ENCODE results near the gene SLC6A2.

SLC6A2 gene

DNA sequence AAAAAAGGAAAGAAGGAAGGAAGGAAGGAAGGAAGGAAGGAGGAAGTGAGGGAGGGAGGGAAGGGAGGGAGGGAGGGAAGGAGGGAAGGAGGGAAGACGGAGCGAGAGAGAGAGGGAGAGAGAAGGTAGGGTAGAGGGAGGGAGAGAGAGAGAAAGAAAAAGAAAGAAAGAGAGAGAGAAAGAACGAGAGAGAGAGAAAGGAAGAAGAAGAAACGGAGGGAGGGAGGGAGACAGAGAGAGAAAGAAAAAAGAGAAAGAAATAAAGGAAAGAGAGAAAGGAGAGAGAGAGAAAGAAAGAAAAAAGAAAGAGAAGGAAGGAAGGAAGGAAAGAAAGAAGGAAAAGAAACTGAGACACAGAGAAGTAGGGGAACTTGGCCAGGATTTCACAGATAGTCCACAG is 8.4 kb upstream of the SLC6A2 start:
- DNase-seq (ENCODE audit: low read depth in 3 of 3) = no peak

DNA sequence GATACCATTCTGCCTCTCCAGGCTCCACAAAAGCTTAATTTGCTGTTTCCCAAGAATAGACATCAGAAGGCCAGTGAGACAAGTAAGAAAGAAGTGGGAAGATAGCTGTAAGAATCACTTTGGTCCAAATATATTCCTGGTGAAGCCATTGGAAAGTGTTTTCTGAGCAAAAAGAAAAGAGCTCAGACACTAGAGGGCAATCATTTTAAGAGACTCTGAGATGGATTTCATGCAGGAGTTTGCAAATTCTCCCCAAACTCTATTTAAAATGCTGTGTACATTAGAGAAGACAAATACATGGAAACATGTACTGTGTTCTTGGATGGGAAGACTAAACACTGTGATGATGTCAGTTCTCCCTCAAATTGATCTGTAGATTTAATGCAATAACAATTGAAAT is 8.0 kb upstream of the SLC6A2 start:
- no peak for DNase-seq (ENCODE audit: low read depth in 3 of 3)

DNA sequence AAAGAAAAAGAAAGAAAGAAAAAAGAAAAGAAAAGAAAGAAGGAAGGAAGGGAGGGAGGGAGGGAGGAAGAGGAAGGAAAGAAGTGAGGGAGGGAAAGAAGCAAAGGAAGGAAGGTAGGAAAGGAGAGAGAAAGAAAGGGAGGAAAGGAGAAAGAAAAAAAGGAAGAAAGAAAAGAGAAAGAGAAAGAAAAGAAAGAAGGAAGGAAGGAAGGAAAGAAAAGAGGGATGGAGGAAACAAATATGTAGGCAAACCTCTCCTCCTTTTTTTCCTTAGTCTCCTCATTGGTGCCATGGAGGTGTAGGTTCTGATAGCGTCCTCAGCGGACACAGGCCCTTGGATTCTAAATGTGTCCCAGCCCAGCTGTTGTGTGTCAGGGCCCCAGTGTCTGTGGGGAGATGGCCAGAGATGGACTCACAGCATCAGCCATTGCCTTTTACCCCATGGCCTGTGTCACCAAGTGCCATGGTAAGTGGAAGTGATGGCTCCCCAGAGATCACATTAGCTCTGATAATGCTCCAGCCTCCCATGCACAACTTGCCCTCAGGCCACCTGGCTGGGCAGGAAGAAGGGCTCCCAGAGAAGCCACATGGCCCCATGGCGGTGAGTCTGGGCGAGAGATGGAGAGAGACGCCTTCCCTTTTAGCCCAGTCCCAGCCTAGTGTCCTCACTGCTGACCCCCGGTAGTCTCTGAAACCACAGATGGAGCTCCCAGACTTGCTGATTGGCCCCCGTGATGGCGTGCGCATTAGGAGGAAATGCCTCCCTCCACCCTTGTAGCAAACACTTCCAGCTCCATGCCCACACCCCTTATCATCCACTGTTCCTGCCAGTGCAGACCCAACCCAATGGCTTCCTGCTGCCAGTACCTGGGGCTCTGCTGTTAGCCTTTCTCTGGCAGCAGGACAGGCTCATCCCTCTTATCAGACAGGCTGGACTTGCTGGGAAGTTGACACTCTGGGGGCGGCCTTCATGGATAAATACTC is 3.7 kb upstream of the SLC6A2 start:
- no peak for DNase-seq (ENCODE audit: low read depth in 3 of 3)

DNA sequence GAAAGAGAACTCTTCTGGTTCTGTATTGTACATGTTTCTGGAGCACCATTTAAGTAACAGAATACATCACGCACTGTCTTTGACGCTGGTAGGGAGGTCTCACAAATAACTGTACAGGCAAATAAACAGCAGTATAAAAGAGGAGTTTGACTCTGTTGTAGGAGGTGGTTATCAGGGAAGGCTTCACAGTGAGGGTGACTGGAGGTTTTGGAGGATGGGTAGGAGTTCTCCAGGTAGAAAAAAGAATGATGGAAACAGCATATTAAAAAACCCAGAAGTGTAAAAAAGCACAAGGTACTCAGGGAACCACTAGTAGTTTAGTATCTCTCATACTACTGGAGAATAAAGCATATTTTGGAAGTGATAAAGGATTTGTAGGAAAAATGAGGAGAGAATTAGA is 2.7 kb upstream of the SLC6A2 start:
- no peak for DNase-seq (ENCODE audit: low read depth in 3 of 3)

DNA sequence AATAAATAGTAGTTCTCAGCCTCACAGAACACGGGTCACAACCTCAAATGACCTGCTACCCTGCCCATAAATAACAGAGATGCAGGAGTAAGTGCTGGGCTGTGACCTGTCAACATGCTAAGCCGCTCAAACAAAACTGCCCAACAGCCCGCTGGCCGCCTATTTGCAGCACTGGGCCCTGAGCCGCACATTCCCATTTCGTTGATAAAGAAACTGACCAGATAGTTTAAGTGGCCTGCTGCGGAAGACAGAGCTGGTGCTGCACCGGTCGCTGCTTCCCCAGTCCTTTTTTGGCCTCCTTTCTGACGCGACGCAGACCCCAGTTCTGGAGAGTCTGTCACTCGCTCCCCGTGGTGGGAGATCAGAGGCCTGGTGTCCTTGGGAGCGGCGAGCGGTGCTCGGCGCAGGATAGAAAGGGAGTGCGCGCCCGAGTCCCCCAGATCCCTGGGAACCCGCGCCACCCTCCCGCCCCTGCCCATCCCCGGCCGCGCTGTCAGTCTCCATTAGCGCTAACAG is 349 bp upstream of the SLC6A2 start:
- no peak for DNase-seq (ENCODE audit: low read depth in 3 of 3)

DNA sequence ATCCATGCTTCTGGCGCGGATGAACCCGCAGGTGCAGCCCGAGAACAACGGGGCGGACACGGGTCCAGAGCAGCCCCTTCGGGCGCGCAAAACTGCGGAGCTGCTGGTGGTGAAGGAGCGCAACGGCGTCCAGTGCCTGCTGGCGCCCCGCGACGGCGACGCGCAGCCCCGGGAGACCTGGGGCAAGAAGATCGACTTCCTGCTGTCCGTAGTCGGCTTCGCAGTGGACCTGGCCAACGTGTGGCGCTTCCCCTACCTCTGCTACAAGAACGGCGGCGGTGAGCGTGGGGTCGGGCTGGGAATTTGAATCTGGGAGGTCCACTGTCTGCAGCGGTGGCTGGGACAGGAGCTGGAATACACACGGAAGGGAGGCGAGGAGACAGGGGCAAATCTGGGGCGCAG is 904 bp downstream of the SLC6A2 start:
- DNase-seq (ENCODE audit: low read depth in 3 of 3) = no peak

DNA sequence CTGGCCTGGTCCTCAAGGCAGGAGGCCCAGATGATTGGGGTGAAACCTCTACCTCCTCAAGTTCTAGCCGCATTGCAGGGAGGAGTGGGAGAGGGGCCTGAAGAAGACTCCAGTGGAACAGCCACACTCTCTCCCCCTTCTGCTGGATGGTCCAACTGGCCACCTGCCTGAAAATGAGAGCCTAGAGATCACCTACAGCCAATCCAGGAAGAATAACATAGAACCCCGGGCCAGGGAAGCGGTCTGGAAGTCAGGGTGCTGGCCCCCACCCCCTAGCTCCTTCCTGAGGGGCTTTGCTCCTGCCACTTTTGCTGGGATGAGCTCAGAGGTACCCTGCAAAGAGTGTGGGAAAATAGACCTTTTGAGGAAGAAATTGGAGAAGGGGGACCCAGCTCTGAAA is 1.8 kb downstream of the SLC6A2 start:
- DNase-seq (ENCODE audit: low read depth in 3 of 3) = no peak

DNA sequence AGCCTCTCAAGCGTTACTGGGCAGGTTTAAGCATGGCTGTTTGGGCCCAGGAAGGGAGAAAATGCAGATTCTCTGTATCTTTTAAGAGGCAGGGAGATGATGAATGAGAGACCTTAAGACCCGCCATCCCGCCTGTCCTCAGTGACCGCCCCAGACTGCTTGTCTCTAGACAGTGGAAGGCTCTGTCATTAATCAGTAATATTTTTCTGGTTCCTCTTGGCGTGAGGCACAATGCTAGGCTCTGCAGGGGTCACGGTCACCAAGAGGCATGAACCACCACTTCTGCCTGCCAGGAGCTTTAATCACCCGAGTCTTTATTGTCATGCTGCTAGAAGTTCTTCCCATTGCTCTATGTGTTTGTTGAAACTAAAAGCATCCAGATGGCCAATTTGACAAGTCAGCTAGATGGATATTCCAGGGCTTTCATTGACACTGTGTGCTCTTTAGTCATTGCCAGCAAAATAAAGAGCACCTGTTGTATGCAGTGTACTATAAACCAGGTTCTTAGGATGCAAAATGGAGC is 3.2 kb downstream of the SLC6A2 start:
- DNase-seq (ENCODE audit: low read depth in 3 of 3) = no peak

DNA sequence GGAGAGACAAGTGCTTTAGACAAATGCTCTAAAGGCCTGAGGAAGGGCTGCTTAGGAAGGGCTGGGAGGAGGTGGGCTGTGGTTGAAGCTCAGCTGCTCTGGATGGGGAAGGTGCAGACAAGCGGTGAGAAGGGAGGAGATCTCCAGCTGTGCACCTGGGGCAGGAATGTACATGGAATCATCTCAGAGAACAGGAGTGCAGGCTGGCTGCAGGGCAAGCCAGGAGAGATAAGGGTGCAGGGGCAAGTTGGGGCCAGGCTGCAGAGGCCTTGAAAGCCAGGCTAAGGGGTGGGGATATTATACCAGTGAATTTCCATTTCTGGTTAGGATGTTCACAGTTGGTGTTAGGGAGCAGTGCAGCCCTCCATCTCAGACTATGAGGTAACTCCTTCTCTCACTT is 4.2 kb downstream of the SLC6A2 start:
- no peak for DNase-seq (ENCODE audit: low read depth in 3 of 3)

DNA sequence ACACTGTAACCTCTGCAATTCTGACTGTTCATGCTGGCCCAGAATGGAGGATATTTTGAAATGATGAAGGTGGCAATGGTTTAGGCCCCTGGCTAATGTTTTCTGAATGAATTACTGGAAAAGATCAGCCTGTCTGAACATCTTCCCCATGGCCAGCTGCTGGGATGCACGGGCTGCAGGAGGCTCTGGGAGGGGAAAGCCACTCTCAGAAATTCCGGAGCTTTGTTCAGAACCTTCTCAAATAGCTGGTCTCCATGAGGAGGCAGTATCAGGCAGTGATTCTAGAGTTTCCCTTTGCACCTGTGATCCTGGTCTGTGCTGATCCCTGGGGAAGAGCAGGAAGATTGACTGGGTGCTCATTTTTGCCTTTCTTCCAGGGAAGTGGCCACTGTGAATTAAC is 5.0 kb downstream of the SLC6A2 start:
- DNase-seq (ENCODE audit: low read depth in 3 of 3) = no peak

DNA sequence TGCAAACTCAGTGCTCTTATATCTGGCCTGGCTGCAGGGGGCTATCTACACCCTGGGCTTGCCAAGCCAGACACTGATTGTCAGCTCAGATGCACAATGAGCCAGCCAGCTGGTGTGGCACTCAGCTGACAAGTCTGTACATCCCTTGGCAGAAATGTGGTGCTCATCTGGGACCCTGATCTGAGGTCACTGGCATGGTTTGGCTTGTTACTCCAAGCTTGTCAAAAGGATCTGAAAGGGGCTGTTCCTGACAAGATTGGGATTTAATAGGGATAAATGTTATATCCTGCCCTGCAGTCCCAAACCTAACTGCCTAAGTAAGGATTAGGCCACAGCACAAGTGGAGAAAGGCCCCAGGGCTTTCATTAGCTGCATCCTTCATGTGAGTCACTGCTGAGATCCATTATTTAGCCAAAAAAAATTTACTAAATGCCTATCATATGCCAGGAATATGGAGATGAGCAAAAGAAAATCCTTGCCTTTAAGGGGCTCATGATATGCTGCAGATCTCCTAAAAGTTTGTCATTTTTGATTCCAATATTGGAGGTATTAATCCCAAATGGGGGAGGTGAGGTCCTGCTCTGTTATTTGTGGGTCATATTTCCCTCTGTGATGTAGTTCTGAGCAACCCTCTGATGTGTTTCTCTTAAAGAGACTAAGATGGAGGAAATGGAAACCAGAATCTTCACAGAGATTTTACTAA is 6.3 kb downstream of the SLC6A2 start:
- DNase-seq (ENCODE audit: low read depth in 3 of 3) = no peak

DNA sequence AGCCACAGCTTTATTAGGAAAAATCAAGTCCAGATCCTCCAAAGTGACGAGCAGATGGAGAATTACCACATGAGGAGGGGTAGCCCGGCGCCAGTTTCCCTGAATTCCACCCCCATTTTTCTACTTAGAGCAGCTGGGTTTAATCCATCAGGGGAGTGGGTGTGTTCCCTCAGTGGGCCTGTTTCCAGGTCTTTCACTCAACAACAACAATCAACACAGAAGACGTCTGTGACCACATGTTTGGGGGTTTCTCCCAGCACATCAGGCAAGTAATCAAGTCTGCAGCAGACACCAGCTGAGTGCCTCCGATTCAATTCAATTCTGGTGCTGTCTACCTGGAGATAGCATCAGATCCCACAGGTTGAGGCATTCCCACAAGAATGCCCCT is 6.8 kb downstream of the SLC6A2 start:
- DNase-seq (ENCODE audit: low read depth in 3 of 3) = no peak

DNA sequence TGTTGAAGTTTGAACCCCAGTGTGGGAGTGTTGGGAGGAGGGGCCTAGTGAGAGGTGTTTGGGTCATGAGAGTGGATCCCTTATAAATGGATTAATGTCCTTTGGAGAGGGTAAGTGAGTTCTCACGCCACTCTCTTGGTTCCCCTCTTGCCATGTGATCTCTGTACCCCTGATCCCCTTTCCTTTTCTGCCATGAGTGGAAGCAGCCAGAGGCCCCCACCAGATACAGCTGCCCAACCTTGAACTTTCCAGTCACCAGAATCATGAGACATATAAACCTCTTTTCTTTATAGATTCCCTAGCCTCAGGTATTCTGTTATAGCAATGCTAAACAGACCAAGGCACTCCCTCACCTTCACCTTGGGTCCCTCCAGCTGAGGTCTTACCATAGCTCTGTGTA is 7.4 kb downstream of the SLC6A2 start:
- no peak for DNase-seq (ENCODE audit: low read depth in 3 of 3)

DNA sequence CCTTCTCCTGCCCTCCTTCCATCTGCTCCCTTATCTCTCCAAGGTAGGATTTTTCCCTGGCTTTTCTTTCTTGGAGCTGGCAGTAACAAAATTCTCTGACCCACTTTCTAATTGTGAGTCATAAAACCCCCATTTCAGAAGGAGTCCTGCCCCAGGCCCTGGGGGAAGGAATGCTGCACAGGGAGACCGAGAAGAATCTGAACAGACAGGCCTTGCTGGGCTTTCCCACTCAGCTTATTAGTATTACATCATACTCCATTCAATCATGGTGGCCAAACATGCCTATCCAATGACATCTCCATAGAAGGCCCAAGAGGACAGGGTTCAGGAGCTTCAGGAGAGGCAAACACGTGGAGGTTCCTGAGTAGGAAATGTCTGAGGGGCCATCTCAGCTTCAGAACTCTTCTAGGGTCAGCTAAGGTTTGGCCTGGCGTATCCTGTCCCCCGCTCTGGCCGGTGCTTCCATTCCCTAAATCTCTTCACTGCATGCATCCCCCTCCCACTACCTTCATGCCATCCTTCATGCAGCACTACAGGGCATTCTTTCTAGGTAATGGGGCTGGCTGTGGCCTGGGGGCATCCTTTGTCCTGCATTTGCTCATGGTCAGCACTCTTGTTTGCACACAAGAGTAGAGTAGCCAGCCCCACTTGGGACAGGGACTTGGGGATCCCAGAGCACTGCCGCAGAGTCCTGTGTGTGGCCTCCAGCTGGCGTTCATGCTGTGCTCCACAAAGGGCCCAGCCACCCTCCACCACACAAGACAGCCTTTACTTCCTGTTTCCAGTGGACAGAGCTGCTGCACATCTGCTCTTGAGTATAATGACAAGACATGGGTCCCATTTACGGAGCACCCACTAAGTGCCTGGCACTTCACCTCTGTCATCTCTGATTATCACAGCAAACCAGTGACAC is 8.2 kb downstream of the SLC6A2 start:
- no peak for DNase-seq (ENCODE audit: low read depth in 3 of 3)

DNA sequence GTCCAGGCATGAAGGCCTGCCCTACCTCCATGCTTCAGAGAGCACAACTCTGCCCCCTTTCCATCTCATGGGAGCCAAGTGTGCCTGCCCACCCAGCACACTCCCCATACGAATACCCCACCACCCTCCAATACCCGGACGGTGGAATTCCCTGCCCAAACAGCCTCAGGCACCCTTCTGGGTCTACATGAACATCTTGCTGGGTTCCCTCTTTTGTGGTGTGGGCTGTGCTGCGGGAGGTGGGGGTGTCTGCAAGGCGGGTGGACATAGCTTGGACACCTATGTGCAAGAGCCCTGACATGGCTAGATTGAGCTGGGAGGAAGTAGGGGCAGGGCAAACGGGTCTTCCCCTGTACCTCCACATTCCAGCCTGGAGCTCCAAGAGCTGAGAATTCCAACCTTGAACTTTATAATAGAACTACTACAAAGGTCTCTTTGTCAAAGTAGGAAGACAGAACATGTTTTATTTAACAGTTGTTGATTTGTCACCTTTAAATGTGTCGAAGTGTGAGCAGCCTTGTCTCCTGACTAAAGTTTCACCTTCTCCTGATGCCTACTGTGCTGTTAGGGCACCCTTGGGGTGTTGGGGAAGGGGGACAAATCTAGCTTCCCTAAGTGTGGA is 9.1 kb downstream of the SLC6A2 start:
- no peak for DNase-seq (ENCODE audit: low read depth in 3 of 3)

DNA sequence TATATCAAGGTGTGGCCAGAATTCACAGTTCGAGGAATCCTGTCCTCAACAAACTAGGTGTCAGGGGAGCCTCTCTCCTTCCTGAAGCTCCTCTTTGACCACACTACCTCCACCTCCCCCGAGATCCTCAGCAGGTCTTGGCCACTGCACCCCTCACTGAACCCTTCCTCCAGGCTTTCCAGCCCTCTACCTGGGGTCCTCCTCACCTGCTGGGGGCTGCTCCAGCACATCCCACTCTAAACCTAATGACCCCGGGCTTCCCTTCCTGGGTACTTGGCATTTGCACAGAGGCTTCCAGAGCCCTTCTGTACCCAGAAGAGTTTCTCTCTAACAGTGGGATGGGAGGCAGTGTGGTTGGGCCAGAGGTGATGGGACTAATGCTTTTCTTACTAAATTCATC is 9.7 kb downstream of the SLC6A2 start:
- DNase-seq (ENCODE audit: low read depth in 3 of 3) = no peak

DNA sequence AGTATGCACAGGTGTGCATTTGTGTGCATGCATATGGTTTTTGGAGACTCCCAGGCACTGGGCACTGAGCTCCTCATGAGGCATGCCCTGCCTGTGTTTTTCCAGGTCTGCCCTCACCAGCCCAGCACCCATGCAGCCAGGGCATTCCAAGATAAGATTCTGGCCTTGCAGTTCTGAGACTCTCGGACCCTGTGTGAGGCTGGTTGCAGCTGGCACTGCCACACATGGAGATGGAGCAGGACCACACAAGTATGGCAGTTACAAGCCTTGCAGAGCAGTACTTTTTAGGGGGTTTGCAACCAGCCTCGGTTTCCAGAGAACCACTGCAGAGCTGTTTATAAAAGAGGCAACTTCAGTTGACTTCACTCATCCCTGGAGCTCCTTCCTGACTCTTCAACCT is 10.2 kb downstream of the SLC6A2 start:
- DNase-seq (ENCODE audit: low read depth in 3 of 3) = no peak

DNA sequence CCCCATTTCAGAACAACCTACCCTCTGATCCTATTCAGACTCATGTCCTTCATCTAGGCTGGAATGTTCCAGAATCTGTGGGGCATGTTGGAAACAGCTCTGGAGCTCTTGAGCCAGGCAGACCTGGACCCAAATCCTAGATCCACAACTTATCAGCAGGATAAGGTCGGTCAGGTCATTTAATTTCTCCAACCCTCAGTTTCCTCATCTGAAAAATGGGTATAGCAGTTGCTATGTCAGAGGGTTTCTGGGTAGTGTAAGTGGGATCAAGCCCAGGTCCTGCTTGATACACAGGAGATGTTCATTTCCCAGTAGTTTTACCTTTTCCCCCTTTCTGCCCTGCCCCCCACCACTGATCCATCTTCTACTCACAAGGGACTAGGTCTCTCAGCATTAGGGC is 12.0 kb downstream of the SLC6A2 start:
- DNase-seq (ENCODE audit: low read depth in 3 of 3) = no peak

DNA sequence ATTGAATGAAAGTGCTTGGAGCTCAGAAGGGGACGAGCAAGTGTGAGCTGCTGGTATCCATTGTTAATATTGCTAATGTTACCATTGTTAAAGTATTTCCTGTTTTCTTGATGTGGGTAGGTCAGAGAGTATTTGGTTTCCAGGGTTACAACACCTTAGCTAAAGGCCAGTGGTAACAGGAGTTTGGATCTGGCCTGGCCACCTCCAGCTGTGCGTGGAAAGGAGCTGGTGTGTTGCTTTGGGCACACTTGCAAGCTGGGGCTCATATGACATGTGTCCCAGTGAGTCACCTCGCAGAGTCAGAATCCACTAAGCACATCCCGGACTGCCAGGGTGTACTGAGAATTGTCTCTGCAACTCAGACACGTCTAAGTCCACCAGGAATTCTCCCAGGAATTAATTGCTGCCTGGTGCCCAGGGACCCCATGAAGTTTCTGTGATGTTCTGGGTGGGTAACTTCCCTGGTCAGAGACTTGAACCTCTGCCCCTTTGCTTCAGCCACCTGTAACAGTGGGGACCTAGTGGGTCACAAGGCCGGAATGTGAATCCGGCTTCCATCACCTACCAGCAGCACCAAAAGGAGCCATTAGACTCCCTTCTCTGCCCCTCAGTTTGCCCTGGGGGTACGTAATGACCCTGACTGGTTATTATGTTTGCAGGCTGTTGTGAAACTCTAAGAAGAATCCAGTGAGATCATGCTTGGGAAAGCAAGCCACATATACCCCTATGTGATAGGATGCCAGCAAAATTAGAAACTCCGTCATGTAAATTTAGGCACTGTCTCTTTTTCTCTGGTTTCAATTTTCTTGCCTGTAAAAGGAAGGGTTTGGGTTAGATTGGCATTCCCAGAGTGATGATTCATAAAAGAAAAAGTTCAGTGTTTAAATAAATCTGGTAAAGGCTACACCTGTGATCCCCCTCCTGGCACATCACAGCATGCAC is 12.8 kb downstream of the SLC6A2 start:
- DNase-seq (ENCODE audit: low read depth in 3 of 3) = no peak
